Right lobe of liver (tissue), 4 donors: ENCODE results near the gene EDC3.

Experiments
- CTCF ChIP-seq, 4 donors: fragments of 200-600 bp in 3 of 4; fragments of 450-650 bp in 1 of 4; IDR thresholded peaks; one replicate each; pipeline versions ENCODE4 v1.5.1 to v1.8.0; 2016 to 2022; ENCODE audit warnings: antibody characterized with exemption in 4 of 4, mild to moderate bottlenecking in 2 of 4
- POLR2A ChIP-seq: fragments of 450-650 bp; IDR thresholded peaks from one replicate; pipeline ENCODE4 v1.6.1; 2017; ENCODE audit warnings: antibody characterized with exemption, mild to moderate bottlenecking
- donor health status: DM: no; HTN: no; CAD: no.
- donor health status: DM: no; HTN: no; CAD: no.
- donor health status: DM: no; HTN: yes; CAD: no.

DNA sequence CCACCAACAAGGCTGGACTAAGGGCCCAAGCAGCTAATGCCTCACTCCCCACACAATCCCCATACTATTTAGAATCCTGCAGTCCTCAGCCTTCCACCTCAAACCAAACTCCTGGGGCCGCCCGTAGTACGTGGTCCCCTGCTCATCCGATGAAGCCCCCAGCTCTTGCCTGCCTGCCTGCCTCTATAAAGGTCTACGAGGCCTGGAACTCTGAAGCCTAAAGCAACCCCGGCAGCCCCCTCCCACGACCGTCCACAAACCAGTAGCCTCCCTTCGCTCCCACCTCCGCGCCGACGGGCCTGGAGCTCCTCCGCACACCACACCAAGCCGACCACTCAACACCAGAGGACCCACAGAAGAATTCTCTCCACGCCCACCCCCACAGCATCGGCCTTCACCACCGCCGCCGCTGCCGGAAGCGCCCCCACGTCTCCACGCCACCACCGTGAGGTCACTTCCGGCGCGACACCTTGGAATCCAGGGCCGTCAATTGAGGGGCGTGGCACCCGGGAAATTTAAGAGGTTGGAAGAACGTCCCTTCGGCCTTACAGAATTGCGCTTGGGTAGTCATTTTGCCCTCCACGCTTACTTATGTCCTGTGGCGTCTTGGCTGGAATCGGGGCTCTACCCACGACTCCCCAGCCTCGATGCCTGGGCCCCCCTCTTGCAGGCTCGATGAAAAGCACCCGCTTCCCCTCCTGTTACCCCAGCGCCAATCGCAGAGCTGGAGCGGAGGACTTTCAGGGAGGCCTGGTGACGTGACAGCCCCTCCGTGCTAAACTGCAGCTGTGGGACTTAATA lies at the start of gene EDC3:
- TF ChIP-seq CTCF (IDR thresholded peaks at IDR 0.05) (peak in 1 of 4 donors; percentile 7), POLR2A (no peak)
